Stimulated activated CD8-positive, alpha-beta memory T cell treated with anti-CD3 and anti-CD28 coated beads, Interleukin-15, amount 100 ng/mL, for 24 hours (primary cell): ENCODE data around the gene RSBN1L.
"Not testable (repeated sequence)": the region's sequence is repeated elsewhere in the genome, so short reads cannot be mapped to it uniquely, and the experiment has no call there.

ENCODE experiments used
- DNase-seq: peaks from one replicate; pipeline ENCODE4 v3.0.0-alpha.2; 2020; ENCODE audit warnings: low read depth

Gene RSBN1L

DNA sequence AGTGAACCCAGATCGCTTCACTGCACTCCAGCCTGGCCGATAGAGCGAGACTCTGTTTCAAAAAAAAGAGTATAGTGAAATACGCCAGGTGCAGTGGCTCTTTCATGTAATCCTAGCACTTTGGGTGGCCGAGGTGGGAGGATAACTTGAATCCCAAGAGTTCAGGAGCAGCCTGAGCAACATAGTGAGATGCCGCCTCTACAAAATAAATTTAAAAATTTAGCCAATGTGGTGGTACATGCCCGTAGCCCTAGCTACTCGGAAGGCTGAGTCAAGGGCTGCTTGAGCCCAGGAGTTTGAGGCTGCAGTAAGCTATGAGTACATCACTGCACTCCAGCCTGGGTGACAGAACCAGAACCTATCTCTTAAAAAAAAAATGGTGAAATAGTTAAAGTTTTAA, 74.1 kb downstream of the RSBN1L start:
- DNase-seq: no peak

DNA sequence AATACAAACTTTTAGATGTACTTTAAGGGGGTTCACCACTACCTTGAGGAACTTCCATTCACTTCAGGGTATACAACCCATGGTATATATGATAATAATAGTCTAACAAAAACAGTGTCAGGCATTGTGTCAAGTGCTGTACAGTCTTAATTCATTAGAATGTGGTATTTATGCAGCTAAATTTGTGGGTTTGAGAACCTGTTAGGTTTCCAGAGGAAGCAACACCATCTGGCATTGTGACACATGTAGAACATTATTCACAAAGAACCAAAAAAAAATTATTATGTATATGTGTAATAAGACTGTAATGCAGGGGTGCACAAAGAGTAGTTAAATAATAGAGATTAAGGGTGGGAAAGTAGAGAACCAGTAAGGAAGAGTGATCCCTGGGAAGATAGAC, 75.6 kb downstream of the RSBN1L start:
- DNase-seq: no peak

DNA sequence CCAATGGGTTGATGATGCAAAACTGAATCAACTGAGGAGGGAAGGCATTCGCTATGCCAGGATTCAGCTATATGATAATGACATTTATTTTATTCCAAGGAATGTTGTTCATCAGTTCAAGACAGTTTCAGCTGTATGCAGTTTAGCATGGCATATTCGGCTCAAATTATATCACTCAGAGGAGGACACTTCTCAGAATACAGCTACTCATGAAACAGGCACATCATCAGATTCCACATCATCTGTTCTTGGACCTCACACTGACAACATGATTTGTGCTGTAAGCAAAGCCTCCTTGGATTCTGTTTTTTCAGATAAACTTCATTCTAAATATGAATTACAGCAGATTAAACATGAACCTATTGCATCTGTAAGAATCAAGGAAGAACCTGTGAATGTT, 82.3 kb downstream of the RSBN1L start:
- no peak for DNase-seq

DNA sequence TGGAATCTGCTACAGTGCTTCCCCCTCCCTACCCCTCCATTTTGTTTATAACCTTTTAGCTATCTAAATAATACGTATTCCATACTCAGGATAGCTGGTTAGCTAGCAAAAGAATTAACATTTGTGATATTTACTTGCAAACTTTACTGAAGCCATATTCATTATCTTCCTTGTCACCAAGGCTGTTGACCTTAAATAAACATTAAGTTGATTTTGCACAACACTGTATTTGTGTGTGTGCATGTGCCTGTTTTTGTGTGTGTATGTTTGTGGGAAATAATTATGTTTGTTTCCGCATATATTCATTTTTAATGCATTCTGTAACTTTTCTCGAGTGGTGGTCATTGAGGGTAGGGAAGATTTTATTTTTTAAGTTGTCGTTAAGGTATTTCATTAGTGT, 86.1 kb downstream of the RSBN1L start:
- no peak for DNase-seq

DNA sequence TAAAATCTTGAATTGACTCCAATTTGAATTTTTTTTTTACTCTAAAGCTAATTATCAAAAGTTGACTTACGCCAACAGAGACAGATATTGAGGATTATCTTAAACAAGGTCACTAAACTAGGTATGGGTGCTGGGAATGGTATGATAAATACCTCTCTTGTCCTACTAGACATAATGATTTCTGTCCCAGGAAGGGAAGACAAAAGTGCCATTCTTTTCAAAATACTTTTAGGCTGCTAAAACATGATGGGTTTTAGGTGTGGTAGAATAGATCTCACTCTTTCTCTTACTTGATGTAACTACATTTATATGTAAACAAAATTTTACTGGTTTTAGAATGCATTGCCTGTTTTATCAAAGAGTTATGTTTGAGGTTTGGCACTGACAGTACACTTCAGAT, 86.9 kb downstream of the RSBN1L start:
- no peak for DNase-seq

DNA sequence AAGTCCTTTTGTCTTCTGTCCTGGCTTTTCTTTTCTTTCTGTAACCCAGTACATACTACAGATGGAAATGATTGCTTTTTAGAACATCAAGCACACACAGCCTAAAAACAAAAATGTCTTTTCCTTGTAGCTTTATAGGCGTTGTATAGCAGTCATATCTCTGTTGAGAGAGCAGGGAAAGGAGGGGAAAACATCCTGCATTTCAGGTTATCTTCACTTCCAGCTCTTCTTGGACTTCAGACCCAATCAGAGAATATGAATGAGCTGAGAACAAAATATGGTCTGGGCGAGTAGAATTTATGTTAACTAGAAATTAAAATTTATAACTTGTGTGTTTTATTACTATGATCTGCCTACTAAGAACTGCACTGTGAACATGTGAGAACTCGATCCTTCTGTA, 87.3 kb downstream of the RSBN1L start:
- no peak for DNase-seq

DNA sequence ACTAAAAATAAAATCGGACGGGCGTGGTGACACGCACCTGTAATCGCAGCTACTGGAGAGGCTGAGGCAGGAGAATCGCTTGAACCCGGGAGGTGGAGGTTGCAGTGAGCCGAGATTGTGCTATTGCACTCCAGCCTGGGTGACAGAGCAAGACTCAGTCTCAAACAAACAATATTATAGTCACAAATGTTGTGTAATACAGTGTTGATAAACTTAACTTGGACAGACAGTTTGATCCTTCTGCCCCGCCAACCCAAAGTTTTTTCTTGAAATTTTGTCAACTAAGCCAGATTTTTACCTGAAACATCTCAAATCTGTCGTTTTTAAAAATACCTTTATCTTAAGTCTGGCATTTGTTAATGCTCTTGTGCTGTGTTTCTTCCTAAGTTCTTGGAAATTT, 88.2 kb downstream of the RSBN1L start:
- not testable (repeated sequence) for DNase-seq

DNA sequence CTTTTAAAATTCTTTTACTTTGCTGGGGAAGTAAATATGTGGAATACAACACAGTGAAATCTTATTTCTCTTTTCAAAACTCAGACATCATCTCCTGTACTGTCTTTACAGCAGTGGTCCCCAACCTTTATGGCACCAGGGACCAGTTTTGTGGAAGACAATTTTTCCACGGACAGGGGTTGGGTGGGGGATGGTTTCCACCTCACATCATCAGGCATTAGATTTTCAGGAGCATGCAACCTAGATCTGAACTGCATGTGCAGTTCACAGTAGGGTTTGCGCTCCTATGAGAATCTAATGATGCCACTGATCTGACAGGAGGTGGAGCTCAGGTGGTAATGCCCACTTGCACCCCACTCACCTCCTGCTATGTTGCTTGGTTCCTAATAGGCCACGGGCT, 89.8 kb downstream of the RSBN1L start:
- DNase-seq: no peak

DNA sequence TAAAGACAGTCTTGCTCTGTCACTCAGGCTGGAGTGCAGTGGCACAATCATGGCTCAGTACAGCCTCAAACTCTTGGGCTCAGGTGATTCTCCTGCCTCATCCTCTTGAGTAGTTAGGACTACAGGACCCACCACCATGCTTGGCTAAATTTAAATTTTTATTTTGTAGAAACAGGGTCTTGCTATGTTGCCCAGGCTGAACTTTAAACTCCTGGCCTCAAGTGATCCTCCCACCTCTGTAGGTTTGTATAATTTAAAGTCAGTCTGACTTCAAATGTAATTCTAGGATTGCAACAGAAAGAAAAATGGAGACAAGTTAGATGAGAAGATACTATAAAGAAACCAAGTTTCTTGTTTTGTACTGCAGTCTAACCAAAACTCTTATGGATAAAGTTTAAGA, 90.5 kb downstream of the RSBN1L start:
- DNase-seq: no peak

DNA sequence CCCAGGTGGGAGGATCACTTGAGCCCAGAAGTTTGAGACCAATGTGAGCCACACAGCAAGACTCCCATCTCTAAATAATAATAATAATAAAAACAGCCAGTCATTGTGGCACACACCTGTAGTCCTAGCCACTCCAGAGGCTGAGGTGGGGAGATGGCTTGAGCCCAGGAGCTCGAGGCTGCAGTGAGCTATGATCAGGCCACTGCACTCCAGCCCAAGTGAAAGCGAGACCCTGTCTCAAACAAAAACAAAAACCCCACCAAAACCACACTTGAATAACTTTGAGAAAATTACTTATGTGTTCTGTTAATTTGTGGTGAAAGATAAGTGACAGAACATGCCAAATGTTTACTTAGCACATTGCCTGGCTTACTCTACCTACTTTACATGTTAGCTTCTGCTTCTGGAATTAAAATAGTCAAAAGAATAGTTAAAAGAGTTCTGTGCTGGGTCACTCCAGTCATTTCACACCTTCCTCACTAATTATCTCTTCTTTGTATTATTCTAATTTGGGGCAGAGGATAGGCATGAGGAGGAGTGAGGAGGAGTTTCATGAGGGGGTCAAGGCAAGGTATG, 92.2 kb downstream of the RSBN1L start:
- no peak for DNase-seq

DNA sequence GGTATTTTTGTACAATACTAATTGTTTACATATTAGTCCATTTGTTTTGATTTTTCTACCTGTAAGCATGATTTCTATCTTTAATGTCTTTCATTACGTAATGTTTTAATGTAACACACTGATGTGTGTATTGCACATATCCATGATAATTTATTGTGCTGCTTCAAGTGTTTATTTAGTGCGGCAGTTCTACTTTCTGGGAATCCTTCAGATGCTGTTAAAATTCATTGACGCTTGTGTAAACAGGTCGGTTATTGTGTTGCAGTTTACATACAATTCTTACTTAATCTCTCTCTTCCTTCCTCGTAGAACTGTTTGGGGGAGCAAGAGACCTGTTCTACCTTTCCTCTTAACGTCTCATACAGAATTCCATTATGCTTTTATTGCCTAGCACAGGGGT, 95.1 kb downstream of the RSBN1L start:
- no peak for DNase-seq

DNA sequence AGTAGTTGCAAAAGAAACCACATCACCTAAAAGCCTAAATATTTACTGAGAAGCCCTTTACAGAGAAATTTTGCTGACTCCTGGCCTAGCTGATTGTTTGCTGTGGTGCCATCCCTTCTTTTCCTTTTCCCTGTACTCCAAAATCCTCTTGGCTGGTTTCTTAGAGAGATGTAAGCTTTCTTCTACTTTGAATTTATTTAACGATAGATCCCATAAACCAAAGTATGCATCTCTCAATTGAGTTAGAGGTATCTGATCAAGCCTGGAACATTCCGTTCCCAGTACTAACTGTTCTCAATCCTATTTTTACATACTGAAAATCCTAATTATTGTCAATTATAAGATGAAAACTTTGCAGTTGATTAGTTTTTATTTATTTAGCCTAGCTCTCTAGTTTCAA, 95.7 kb downstream of the RSBN1L start:
- no peak for DNase-seq

DNA sequence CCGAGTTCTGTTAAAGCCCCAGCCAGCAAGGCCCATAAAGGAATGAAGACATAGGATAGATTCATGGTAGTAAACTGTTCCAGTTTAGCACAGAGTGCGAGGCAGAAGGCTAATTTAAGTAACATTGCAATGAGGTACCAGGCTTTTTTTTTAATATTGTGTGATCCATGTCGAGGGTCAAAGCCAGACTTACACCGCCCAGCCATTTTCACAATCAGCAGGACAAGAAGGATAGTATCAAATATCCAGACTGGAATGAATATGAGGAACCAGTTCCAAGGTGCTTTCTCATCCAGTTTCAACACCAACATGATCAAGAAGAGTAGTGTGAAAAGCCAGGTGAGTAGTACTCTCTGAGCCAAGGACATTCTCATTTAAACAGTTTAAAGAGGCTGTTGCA, 97.7 kb downstream of the RSBN1L start:
- DNase-seq: no peak

DNA sequence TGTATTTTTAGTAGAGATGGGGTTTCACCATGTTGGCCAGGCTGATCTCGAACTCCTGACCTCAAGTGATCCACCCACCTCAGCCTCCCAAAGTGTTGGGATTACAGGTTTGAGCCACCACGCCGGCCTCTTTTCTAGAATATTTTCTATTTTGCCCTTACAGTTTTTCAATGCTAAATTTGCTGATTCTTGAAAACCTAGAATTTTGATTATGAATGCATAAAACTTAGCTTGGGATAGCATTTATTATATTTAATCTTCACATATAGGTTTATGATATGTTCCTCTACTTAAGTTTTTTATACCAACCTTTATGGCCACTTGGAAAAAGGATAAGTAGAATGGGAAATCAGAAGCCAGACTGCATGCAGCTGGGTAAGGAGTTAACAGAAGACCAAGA, 99.8 kb downstream of the RSBN1L start:
- no peak for DNase-seq

DNA sequence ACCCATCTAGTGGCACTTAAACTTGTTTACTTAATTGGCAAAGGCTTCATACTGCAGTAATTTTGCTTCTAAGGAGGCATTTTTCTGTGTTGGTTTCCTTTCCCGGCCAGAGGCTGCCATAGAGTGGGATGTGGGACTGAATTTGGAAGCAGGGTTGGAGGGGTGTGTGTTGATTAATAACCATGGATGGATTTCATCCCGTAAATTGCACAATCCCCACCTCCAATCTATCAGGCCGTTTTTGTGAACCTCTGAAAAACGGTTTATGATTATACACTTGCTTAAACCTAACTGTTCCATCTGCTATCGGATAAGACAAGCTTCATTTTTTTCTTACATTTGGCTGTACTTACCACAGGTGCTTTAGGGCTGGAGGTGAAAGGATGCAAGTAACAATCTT, 100.7 kb downstream of the RSBN1L start:
- DNase-seq: no peak

DNA sequence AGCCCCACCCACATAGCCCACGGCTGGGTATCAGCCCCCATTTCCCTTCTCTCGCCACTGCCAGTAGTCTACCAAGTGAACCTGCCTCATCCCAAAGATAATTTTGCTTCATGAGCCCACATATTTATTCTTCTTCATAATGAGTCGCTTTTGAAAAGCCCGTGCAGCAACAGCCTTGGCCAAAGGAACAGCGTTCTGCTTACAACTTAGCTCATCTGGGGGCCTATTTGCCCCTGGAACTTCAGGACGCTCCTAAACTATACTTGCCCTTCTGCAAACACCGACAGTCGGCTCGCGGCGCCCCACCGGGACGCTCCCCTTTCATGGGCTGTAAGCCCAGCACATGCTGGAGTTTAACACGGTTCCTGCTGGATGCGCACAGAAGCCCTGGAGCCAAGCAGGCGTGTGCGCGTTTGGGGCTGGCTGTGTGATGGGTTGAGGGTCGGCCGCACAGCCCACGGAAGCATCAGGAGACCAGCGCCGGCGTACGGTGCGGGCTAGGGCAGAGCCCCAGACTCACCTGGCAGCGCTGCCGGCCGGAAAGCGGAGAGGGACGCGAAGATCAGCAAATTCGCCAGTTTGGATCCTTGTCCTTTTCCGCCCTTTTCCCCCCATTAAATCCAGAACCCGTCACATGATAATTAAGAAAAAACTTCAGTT, 101.6 kb downstream of the RSBN1L start:
- no peak for DNase-seq

DNA sequence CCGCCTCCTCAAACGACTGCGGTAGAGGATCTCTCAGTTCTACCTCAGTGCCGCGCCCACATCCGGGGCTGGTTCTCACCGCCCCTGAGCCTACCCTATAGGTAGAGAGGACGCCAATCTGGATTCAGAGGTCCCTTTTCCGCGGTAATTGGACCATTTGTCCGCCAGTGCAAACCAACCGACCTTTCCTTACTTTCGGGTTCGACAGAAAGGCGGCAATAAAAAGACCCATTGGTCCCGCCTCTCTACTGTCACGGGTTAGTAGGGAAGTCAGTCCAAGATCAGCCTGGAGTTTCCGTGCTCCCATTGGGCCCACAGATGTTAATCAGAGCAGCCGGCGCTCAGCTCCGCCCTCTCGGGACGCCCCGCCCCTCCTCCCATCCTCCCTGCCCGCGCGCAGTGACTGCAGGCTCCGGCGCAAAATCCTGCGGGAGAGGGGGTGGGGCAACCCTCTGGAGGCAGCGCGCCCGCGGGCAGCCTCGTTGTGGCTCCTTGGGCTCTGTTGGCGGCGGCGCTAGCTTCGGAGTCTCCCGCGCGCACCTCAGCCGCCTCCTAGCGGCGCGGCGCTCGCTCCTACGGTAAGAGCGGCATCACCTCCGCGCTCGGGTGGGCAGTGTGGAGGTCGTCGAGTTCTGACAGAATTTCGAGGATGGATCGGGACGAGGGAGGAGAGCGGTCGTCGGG, 102.3 kb downstream of the RSBN1L start, which contains the start of the genes PHTF2 and TMEM60:
Gene PHTF2 (plus strand): TSS at position 380 of the 684 bp plus-strand sequence.
Gene TMEM60 (minus strand): TSS at position 41 of the 684 bp plus-strand sequence. CDS start 4,061 bp downstream, outside the sequence.
- DNase-seq: peak; percentile 73

DNA sequence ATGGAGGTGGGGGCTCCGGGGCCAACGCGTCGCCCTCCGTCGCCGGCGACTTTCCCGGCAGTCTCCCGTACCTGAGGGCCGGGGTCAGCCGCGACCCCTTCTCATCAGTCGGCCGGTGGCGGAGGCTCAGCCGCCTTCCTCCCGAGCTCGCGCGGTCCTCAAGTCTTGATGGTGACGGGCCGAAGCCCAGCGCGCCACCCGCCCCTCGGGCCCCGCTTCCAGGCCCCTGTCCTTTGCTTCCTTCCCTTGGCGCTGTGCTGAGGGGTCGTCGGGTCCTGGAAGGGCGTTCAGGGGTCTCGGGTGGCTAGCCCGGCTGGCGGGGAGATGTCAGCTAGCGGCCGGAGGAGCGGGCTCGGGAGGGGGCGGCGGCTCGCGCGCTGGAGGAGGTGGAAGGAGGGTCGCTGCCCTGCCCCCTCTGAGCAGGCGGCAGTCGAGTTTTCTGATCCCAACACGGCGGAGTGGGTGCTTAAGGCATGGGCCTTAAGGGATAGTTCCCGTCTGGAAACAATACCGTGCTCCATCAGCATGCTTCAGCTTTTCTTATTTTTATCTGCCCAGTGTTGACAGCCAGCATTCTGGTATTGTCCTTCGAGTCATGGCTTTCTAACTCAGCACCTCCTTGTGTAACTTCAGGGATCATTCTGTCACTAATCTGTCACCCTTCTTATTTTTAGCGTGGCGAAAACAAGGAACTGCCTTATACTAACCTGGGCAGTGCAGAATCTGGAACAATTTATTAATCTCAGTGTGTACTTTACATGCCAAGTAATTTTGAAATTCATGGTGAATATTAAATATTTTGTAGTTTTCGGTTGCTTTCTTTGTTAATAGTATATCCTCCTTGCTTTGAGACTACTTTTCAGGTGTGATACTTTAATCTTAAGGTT, 103.1 kb downstream of the RSBN1L start:
- DNase-seq: no peak

DNA sequence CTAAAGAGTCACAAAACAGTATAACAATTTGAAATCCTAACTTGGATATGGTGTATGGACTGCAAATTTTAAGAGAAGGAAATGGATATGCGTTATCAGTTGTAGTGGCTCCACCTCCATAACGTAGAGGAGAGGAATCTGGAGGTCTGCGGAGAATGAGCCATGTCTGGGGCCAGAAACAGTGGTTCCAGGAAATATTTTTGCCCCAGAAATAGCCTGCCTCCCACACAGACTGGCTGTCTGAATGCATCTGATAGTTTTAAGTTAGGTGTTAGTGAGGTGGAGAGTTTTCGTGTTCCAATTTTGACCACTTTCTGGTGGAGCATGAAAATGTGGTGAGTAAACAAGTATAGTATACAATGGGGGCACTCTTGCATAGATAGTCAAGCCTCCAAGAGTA, 103.9 kb downstream of the RSBN1L start:
- DNase-seq: no peak

DNA sequence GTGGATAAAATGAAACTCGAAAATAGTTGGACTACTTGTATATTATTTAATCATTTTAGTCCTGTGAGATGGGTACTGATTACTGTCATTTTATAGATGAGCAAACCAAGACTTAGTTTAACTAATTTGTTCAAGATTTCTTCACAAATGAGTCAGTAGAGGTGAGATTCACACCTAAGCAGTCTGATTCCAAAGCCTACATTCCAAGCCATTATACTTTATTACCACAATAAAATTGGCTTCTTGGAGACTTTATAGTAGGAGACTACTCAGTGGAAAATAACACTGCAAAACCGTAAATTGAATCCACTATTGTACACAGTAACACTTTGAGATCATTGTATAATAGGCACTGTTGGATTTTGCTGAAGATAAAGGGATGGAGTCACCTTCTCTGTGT, 104.5 kb downstream of the RSBN1L start:
- no peak for DNase-seq

DNA sequence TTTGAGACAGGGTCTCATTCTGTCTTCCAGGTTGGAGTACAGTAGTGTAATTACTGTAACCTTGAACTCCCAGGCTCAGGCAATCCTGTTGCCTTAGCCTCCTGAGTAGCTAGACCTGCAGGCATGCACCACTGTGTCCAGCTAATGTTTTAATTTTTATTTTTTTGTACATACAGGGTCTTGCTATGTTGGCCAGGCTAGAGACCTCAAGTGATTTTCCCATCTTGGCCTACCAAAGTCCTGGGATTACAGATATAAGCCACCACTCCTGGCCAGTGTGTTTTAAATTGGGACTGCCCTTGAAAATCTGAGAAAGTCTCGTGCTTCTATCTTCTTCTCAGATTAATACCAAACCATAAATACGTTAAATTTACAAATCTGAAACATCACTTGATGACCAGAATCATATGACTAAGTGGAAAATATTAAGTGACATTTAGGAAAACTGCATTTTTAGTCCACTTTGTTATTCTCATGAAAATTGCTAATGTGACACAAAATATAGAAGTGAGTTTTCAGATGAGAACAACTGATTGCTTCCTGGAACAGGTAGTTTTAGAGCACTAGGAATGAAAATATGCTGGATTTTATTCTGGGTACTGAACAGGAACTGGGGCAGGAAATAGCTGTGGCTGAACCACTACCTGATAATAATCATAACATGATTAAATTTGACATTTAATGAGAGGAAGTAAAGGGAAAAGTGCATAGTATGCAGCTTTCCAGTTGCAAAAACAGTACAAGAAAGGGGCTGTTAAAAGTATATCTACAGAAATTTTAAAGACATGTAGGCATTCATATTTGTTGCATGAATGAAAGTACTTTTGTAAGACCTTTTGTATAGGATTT, 106.5 kb downstream of the RSBN1L start:
- DNase-seq: no peak

DNA sequence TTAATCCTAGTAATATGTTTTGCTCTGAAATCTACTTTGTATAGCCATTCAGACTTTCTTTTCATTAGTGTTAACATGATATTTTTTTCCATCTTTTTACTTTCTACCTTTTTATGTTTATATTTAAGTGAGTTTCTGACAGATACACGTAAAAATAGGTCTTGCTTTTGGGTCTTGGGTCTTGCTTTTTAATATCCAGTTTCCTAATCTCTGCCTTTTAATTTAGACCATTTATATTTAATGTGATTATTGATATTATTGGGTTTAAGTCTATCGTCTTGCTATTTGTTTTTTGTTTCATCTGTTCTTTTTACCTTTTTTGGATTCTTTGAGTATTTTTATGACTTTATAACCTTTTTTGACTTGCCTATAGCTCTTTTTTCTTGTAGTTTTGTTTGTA, 110.2 kb downstream of the RSBN1L start:
- no peak for DNase-seq
